NB4 (cell line): ENCODE measurements around the gene LRRK2.

ENCODE experiments used
- DNase-seq: peaks from one replicate; pipeline ENCODE4 v3.0.0; 2010; ENCODE audit warnings: low read depth
- H3K4me3 ChIP-seq: one replicate; pipeline ENCODE4 v1.5.1; 2011; ENCODE audit warnings: mild to moderate bottlenecking, low read depth, low read length, moderate library complexity
- CTCF ChIP-seq: IDR thresholded peaks from one replicate; pipeline ENCODE4 v1.5.1; 2012; ENCODE audit warnings: low read depth, low read length
- MAX ChIP-seq: IDR thresholded peaks from 2 replicates; pipeline ENCODE4 v1.6.1; 2011; ENCODE audit warnings: low read depth, low read length
- MYC ChIP-seq: IDR thresholded peaks from 2 replicates; pipeline ENCODE4 v1.6.1; 2011; ENCODE audit warnings: low read depth, low read length
- POLR2A ChIP-seq: IDR thresholded peaks from 2 replicates; pipeline ENCODE4 v1.6.1; 2011; ENCODE audit warnings: mild to moderate bottlenecking; ENCODE audit not compliant: insufficient read length; ENCODE audit errors: extremely low read depth

Gene LRRK2

DNA sequence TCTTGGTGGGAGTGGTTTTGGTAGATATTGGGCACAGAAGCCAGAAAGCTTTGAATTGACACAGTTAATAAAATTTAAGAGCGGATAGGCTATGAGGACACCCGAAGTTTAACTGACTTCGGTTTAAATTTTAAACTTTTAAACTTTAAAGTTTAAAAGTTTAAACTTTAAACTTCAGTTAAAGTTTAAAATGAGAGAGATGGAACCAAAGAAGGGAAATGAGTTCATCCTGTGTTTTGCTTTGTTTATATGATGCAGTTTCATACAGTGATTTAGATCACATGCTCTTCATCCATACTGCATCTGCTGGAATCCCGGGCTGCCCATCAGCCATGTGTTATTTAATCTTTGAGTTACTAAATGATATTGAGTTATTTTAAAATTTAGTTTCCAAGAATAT lies 27.2 kb upstream of the LRRK2 start:
- TF ChIP-seq CTCF = no peak
- no peak for TF ChIP-seq MAX
- TF ChIP-seq POLR2A = no peak
- no peak for TF ChIP-seq MYC
- DNase-seq = no peak
- H3K4me3 ChIP-seq = no peak overlapping the region

GRCh38 chr12:40198601-40199000 lies 26.2 kb upstream of the LRRK2 start:
- no peak overlapping the region for H3K4me3 ChIP-seq
- TF ChIP-seq POLR2A = no peak
- no peak for TF ChIP-seq MYC
- no peak for TF ChIP-seq MAX
- no peak for TF ChIP-seq CTCF
- DNase-seq = no peak

- TF ChIP-seq MAX (no peak), MYC (no peak), POLR2A (no peak), CTCF (no peak)
- H3K4me3 ChIP-seq = no peak overlapping the region
- peak; percentile 41 for DNase-seq
Observed at GRCh38 chr12:40202095-40203059, 22.4 kb upstream of the LRRK2 start.

- H3K4me3 ChIP-seq = no peak overlapping the region
- TF ChIP-seq MAX (no peak), CTCF (no peak), MYC (no peak), POLR2A (no peak)
- DNase-seq = no peak
Observed at GRCh38 chr12:40203060-40203430, 21.8 kb upstream of the LRRK2 start.

DNA sequence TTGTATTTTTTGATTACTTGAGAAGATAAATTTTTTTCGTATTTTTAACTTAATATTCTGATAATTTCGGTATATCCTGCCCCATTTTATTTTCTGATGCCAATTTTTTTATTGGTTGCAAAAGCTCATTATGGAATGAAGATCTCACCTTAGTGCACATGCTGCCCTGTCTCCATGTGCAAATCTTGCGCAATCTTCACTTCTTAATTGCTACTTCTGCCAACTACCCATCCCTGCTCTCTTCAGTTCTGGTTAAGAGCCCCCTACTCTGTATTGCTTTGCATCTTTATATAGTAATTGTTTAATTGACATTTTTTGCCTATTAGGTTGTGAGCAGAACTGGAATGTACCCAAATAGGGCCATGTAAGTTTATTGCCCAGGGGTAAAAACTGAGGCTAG lies 20.5 kb upstream of the LRRK2 start:
- no peak for DNase-seq
- no peak overlapping the region for H3K4me3 ChIP-seq
- TF ChIP-seq CTCF (no peak), MYC (no peak), MAX (no peak), POLR2A (no peak)
